HUDEP-2 (cell line): Measurements from ENCODE around the gene IGSF22.

Source experiments
- DNase-seq, 76 experiments: peaks; one replicate each; lab custom pipeline; 2025; ENCODE audit not compliant: unreplicated experiment in 76 of 76; lab: John Stamatoyannopoulos, UW

The IGSF22 gene

GRCh38 chr11:18715476-18715875 lies 10.5 kb downstream of the IGSF22 start:
- no peak for DNase-seq

DNA sequence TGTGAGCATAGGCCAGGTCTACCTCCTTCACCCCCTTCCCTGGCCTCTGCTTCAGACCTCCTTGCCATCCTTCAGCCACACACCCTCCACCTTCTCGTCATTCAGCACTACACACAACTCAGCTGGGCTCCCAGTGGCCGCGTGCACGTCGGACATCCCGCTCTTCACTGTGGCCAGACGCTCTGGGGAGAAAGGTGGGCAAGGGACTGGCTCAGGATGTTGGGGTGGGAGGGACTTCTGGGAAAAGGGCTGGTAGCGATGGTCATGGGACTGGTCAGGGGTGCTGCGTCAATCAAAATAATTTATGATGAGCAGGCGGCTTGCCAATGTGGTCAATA lies 11.6 kb downstream of the IGSF22 start:
- no peak for DNase-seq

- DNase-seq = no peak
Measured at GRCh38 chr11:18713646-18714442, 12.1 kb downstream of the IGSF22 start.

GRCh38 chr11:18710545-18710944 lies 15.4 kb downstream of the IGSF22 start:
- DNase-seq = no peak

GRCh38 chr11:18709414-18709813 lies 16.6 kb downstream of the IGSF22 start:
- no peak for DNase-seq

DNA sequence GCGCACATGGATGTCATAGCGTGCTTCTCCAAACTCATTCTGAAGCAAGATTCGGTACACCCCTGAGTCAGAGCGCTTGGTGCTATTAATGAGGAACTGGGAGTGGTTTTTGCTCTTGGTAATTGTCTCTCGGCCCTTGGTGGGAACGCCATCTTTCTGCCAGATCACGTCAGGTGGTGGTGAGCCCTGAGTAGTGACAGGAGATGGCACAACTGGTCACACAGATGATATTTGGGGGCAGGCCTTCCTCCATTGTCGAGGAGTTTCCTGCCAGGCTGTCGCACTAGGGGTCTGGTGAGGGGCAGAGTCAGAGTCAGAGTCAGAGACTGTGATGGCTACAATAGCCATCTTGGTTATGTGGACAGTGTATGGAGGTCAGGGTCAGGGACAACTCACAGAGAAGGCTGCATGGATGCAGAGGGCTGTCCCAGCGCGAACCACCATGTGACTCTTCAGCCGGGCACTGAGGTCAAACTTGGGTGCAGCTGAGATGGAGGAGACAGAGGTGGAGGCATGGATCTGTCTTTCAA lies 18.1 kb downstream of the IGSF22 start:
- no peak for DNase-seq

DNA sequence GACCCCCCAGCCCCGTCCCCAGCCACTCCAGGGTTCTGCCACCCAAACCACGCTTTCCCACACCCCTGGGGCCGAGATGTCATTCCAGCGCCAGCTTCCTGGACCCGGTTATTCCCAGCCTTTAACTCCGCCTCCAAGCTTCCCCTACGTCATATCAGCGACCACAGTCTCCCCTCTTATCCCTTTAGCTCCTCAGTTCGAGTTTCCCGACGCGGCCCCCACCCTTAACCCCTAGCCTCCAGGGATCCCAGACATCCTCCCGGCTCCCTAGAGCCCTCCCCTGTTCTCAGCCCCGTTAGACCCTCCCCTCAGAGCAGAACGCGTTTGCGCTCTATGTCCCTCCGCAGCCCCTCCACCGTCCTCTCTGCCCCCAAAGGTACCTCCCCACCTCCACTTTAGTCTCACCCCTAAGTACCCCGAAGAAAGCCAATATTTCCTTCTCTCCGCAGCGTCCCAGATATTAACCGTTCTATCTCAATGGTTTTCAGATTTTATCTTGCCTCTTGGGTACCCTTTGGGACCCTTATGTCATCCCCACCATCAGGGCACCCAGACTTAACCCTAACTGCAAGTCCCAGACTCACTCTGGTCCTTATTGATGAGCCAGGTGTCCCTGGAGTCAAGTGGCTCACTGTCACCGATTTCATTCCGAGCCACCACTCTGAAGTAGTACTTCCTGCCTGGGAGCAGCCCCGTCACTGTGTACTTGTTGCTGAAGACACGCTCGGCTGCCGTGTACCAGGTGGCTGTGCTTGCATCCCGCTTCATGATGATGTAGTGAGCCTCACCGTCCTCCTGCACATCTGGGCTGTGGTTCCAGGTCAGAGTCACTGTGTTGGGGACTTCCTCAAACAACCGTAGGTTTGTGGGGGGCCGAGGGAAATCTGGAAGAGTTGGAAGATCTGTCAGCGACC lies 19.4 kb downstream of the IGSF22 start:
- DNase-seq = no peak

DNA sequence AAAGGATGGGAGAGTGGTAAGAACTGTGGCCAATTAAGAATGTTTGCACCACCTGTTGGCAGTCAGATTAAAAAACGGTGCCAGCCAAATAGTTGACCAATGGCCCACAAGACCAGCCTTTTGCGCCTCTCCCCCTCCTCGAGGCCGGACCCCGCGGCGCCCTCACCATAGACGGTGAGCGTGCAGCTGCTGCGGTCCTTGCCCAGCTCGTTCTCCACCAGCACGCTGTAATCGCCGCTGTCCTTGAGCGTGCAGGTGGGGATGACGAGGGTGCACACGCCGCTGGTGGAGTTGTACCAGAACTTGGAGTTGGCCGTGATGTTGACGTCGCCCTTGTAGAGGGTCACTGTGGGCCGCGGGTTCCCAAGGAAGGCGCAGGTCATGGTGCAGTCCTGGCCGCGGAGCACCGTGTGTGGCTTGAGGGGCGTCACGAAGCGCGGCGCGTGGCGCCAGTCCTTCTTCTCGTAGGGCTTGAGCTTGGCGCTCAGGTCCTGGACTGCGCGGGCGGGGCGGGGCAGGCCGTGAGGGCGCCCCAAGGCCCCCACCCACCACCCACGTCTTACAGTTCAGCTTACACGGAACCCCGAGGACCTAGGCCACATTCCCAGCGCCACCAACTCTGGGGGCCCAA lies 20.2 kb downstream of the IGSF22 start:
- DNase-seq = no peak

DNA sequence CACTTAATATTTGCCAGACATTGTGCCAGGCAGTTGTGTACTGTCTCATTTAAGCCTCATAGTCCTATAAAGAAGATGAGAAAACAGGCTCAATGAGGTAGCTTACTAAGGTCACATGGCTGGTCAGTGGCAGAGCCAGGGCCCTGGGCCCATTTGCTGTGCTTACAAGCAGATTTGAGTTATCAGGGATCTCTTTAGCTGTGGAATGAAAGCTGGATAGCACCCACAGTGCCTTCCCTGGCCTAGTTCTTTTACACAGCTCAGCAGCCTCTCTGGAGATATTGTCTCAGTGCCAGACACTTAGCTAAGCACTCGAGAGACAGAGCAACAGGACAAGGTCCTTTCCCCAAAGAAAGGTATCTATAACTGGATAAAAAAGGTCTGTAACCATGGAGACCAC lies 21.3 kb downstream of the IGSF22 start:
- DNase-seq = no peak

GRCh38 chr11:18704045-18704645 lies 21.8 kb downstream of the IGSF22 start:
- DNase-seq = no peak

DNA sequence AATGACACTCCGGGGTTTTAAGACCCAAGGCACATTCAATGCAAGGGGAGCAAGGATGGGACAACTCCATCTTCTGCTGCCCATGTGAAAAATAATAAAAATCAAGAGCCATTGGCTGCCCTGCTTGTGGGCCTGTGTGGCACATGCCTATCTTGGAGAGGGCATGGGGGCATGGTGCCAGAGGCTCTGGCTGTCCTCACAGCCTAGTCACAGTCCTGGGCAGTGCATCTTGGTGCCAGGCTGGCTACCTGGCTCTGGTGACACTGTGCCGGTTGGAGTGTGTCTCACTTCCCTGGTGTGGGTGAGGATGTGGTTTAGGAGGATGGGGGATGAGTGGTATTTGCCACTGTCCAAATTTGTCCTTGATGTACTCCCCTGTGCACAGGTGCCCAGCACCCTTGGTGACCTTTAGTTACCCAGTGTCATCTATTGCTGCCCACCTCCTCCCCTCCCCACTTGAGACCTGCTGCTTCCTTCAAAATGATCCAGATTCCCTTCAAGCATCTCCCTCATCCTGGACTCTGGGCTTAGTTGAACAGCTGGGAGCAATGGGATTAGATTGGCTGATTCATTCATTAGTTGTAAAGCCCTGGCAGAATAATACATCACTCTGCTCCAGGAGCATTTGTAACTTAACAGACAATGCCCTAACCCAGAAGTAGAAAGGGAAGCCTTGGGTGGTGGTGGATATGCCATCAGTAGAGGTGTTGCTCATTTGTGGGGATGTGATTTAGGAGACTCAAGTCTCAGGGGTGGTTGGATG lies 22.8 kb downstream of the IGSF22 start:
- no peak for DNase-seq

DNA sequence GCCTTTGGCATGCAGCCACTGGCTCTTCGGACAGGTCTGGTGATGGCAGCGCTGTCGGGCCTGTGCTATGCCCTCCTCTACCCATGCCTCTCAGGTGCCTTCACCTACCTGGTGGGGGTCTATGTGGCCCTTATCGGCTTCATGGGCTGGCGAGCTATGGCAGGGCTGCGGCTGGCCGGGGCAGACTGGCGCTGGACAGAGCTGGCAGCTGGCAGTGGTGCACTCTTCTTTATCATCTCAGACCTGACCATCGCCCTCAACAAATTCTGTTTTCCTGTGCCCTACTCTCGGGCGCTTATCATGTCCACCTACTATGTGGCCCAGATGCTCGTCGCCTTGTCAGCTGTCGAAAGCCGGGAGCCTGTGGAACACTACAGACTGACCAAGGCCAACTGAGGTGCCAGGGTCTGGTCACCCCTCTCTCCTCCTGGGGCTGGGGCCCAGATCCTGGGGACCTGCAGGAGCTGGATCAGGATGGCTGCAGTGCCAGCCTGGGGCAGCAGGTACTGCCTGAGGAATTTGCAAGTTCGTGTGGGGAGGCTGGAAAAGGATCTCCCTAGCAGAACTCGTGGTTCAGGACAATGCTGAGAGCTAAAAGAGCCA lies 24.3 kb downstream of the IGSF22 start:
- DNase-seq = no peak

DNA sequence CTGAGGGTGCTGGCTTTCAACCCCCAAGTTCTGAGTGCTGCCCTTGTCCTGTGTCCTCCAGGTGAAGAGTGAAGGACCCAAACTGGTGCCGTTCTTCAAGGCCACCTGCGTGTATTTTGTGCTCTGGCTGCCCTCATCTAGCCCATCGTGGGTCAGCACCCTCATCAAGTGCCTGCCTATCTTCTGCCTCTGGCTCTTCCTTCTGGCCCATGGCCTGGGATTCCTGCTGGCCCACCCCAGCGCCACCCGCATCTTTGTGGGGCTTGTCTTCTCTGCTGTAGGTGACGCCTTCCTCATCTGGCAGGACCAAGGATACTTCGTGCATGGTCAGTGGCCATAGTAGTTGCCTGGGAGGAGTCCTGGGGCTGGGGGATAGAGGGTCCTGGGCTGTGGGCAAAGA lies 25.1 kb downstream of the IGSF22 start:
- DNase-seq = no peak

DNA sequence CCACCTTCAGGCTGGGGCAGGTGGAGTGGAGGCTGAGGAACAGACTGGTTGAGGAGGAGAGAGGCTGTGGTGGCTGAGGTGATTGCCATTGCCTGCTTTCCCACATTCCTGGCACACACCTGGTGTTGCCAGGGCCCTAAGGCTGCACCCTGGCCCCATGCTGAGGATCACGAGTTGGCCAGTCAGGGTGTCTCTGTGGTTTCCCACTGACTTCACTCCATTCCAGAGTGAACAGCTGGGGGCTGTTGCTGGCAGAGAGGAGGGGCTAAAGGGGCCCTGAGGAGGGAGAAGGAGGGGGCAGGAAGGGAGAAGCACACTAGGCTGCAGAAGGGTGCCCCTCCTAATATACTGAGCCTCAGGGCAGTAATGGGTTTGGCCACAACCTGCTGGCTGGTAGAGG lies 25.6 kb downstream of the IGSF22 start:
- no peak for DNase-seq

DNA sequence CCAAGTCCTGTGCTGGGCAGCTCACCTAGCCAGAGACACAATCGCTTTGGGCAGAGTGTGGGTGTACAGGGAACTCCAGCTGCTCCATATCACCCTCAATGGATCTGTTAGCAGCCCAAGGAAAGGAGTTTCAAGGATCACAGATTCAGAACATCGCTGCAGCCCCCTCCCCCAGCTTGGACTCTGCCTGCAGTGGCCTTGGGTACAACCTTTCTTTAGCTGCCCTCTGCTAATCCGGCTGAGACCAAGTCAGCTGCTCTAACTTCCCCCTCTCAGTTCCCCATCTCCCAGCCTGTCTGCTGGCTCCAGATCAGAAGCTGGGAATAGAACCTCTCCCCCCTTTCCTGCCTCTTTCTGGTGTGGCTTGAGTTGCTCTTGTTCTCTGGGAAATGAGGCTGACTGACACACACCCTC lies 26.1 kb downstream of the IGSF22 start:
- DNase-seq = no peak

GRCh38 chr11:18699269-18699596 lies 26.8 kb downstream of the IGSF22 start:
- DNase-seq = no peak

GRCh38 chr11:18698341-18699268 lies 27.4 kb downstream of the IGSF22 start, which contains the start of gene TMEM86A:
Gene TMEM86A (plus strand): TSS chr11:18698779. CDS start chr11:18698887, 108 bp downstream.
- DNase-seq = peak in 63 of 76 experiments; percentile 6 to 76 (median 48)

- DNase-seq = no peak
Measured at GRCh38 chr11:18697576-18697975, 28.4 kb downstream of the IGSF22 start.
